HEK293 (cell line): Measurements from ENCODE around the gene PRPH2.

Experiments used
- CTCF ChIA-PET: fragments of 350-600 bp; formaldehyde crosslinking; extraction: SDS; loops from one replicate; lab custom pipeline; 2021; ENCODE audit warnings: antibody characterized with exemption; lab: Yijun Ruan, JAX
- POLR2A ChIA-PET: fragments of 300-600 bp; formaldehyde crosslinking; extraction: SDS; loops from one replicate; lab custom pipeline; 2020; ENCODE audit warnings: antibody characterized with exemption, inconsistent platforms; lab: Yijun Ruan, JAX
- H3K27ac ChIP-seq: fragments of 200-500 bp; sonication (Bioruptor generic); 2 replicates; pipeline ENCODE4 v1.5.1; 2014; ENCODE audit warnings: low read depth, low read length, control low read depth, inconsistent platforms; ENCODE audit errors: extremely low read depth
- H3K36me3 ChIP-seq, 2 experiments: fragments of 200-500 bp in 1 of 2; sonication (Bioruptor generic) in 1 of 2; 1 replicate in 1 of 2; 2 replicates in 1 of 2; pipeline ENCODE4 v1.5.1; 2014 to 2017; ENCODE audit warnings: inconsistent platforms in 2 of 2, low read length in 2 of 2; ENCODE audit not compliant: control insufficient read depth in 2 of 2, insufficient read depth in 1 of 2
- H3K4me1 ChIP-seq: fragments of 200-500 bp; sonication (Bioruptor generic); 2 replicates; pipeline ENCODE4 v1.5.1; 2014; ENCODE audit warnings: mild to moderate bottlenecking, low read length, inconsistent platforms; ENCODE audit not compliant: control insufficient read depth, insufficient read depth
- H3K4me3 ChIP-seq: 2 replicates; pipeline ENCODE4 v1.5.1; 2011; ENCODE audit warnings: low read depth, mild to moderate bottlenecking, control low read depth, low read length, moderate library complexity
- H3K9me3 ChIP-seq: fragments of 200-500 bp; sonication (Bioruptor generic); 2 replicates; pipeline ENCODE4 v1.5.1; 2014; ENCODE audit warnings: low read depth, low read length, inconsistent platforms; ENCODE audit not compliant: control insufficient read depth, insufficient read depth
- KLF9 ChIP-seq: fragments of 450-650 bp; formaldehyde crosslinking; IDR thresholded peaks from 2 replicates; pipeline ENCODE4 v1.5.1; 2016; ENCODE audit warnings: missing biosample characterization, missing genetic modification characterization, low read depth
- REPIN1 ChIP-seq: fragments of 450-650 bp; formaldehyde crosslinking; IDR thresholded peaks from 2 replicates; pipeline ENCODE4 v1.5.1; 2017; ENCODE audit warnings: missing biosample characterization, missing genetic modification characterization, low read depth
- ZBTB11 ChIP-seq: fragments of 450-650 bp; formaldehyde crosslinking; conservative IDR thresholded peaks from 2 replicates; pipeline ENCODE4 v1.5.1; 2016; ENCODE audit warnings: low read depth, missing biosample characterization, missing genetic modification characterization
- ZBTB21 ChIP-seq: fragments of 450-650 bp; formaldehyde crosslinking; IDR thresholded peaks from 2 replicates; pipeline ENCODE4 v1.5.1; 2017; ENCODE audit warnings: missing biosample characterization, missing genetic modification characterization
- ZBTB44 ChIP-seq: fragments of 450-650 bp; IDR thresholded peaks from 2 replicates; pipeline ENCODE4 v1.5.1; 2018; ENCODE audit warnings: missing biosample characterization, mild to moderate bottlenecking, missing genetic modification characterization
- ZFP37 ChIP-seq: fragments of 450-650 bp; formaldehyde crosslinking; IDR thresholded peaks from 2 replicates; pipeline ENCODE4 v1.5.1; 2016; ENCODE audit warnings: missing biosample characterization, missing genetic modification characterization
- ZNF175 ChIP-seq: fragments of 450-650 bp; formaldehyde crosslinking; IDR thresholded peaks from 2 replicates; pipeline ENCODE4 v1.5.1; 2016; ENCODE audit warnings: missing biosample characterization, missing genetic modification characterization
- ZNF18 ChIP-seq: fragments of 450-650 bp; formaldehyde crosslinking; IDR thresholded peaks from 2 replicates; pipeline ENCODE4 v1.5.1; 2016; ENCODE audit warnings: missing biosample characterization, missing genetic modification characterization
- ZNF184 ChIP-seq: fragments of 450-650 bp; IDR thresholded peaks from 2 replicates; pipeline ENCODE4 v1.5.1; 2018; ENCODE audit warnings: missing biosample characterization, mild to moderate bottlenecking, missing genetic modification characterization
- ZNF202 ChIP-seq: fragments of 450-650 bp; formaldehyde crosslinking; IDR thresholded peaks from 2 replicates; pipeline ENCODE4 v1.5.1; 2016; ENCODE audit warnings: missing biosample characterization, missing genetic modification characterization, borderline replicate concordance
- ZNF214 ChIP-seq: fragments of 450-650 bp; formaldehyde crosslinking; IDR thresholded peaks from 2 replicates; pipeline ENCODE4 v1.5.1; 2017; ENCODE audit warnings: missing biosample characterization, mild to moderate bottlenecking, missing genetic modification characterization, borderline replicate concordance
- ZNF248 ChIP-seq: fragments of 450-650 bp; formaldehyde crosslinking; IDR thresholded peaks from 2 replicates; pipeline ENCODE4 v1.5.1; 2017; ENCODE audit warnings: missing biosample characterization, missing genetic modification characterization
- ZNF324 ChIP-seq: fragments of 450-650 bp; formaldehyde crosslinking; IDR thresholded peaks from 2 replicates; pipeline ENCODE4 v1.5.1; 2016; ENCODE audit warnings: missing biosample characterization, missing genetic modification characterization
- ZNF37A ChIP-seq: fragments of 450-650 bp; IDR thresholded peaks from 2 replicates; pipeline ENCODE4 v1.5.1; 2018; ENCODE audit warnings: missing biosample characterization, missing genetic modification characterization
- ZNF449 ChIP-seq: fragments of 450-650 bp; formaldehyde crosslinking; IDR thresholded peaks from 2 replicates; pipeline ENCODE4 v1.5.1; 2017; ENCODE audit warnings: missing biosample characterization, mild to moderate bottlenecking, missing genetic modification characterization, moderate library complexity
- ZNF488 ChIP-seq: fragments of 450-650 bp; formaldehyde crosslinking; IDR thresholded peaks from 2 replicates; pipeline ENCODE4 v1.5.1; 2016; ENCODE audit warnings: missing biosample characterization, missing genetic modification characterization
- ZNF510 ChIP-seq: fragments of 450-650 bp; formaldehyde crosslinking; IDR thresholded peaks from 2 replicates; pipeline ENCODE4 v1.5.1; 2018; ENCODE audit warnings: mild to moderate bottlenecking, missing genetic modification characterization, missing biosample characterization; ENCODE audit not compliant: insufficient replicate concordance
- ZNF747 ChIP-seq: fragments of 450-650 bp; formaldehyde crosslinking; IDR thresholded peaks from 2 replicates; pipeline ENCODE4 v1.5.1; 2016; ENCODE audit warnings: missing biosample characterization, missing genetic modification characterization
- ZNF792 ChIP-seq: fragments of 450-650 bp; formaldehyde crosslinking; IDR thresholded peaks from 2 replicates; pipeline ENCODE4 v1.5.1; 2016; ENCODE audit warnings: missing biosample characterization, missing genetic modification characterization

Gene PRPH2

GRCh38 chr6:42693725-42694323 is 28.6 kb downstream of the PRPH2 start:
- H3K27ac ChIP-seq, result no peak overlapping the region
- H3K9me3 ChIP-seq, result no peaks in the 10 kb centered on the region
- CTCF ChIA-PET, result interaction anchor here (0.7 to 2.2 kb wide), 7 partner anchors 14 to 208 kb away, joined by 3 to 15 read pairs (median 5); no protein-coding TSS in a partner anchor
- peaks cover 30 to 62% of the 10 kb centered on the region in 2 experiments for H3K36me3 ChIP-seq
- POLR2A ChIA-PET, result no interaction called here
- TF ChIP-seq ZNF18 (tag by site-specific recombination), result no peak
- TF ChIP-seq ZBTB11 (tag by site-specific recombination), result no peak
- no peak for TF ChIP-seq ZNF214 (tag by site-specific recombination)
- no peak for TF ChIP-seq REPIN1 (tag by site-specific recombination)
- TF ChIP-seq ZNF510 (tag by site-specific recombination), result no peak
- TF ChIP-seq ZNF324 (tag by site-specific recombination), result no peak
- no peak for TF ChIP-seq ZNF175
- TF ChIP-seq ZNF202, result no peak
- TF ChIP-seq ZNF37A (tag by site-specific recombination), result no peak
- no peak for TF ChIP-seq ZNF747
- TF ChIP-seq KLF9 (tag by site-specific recombination), result no peak
- TF ChIP-seq ZBTB21 (tag by site-specific recombination), result no peak
- TF ChIP-seq ZNF488 (tag by site-specific recombination), result no peak
- no peak for TF ChIP-seq ZNF248 (tag by site-specific recombination)
- TF ChIP-seq ZNF792 (tag by site-specific recombination), result no peak
- no peak for TF ChIP-seq ZFP37 (tag by site-specific recombination)
- no peak for TF ChIP-seq ZNF184 (tag by site-specific recombination)
- no peak for TF ChIP-seq ZBTB44 (tag by site-specific recombination)
- no peak for TF ChIP-seq ZNF449 (tag by site-specific recombination)
- no peaks in the 10 kb centered on the region for H3K4me1 ChIP-seq
- H3K4me3 ChIP-seq, result no peak overlapping the region
